AG09319 (cell line): Measurements from ENCODE around the gene MYOG.

Experiments used
- DNase-seq: peaks from one replicate; pipeline ENCODE4 v3.0.0-alpha.2; 2010; ENCODE audit warnings: low read depth; ENCODE audit errors: extremely low read depth
- TF ChIP-seq, protein P1 (sequence below): IDR thresholded peaks from 2 replicates; pipeline ENCODE4 v1.5.1; 2011; ENCODE audit warnings: low read depth, mild to moderate bottlenecking, inconsistent platforms, low read length, moderate library complexity

MYOG gene

DNA sequence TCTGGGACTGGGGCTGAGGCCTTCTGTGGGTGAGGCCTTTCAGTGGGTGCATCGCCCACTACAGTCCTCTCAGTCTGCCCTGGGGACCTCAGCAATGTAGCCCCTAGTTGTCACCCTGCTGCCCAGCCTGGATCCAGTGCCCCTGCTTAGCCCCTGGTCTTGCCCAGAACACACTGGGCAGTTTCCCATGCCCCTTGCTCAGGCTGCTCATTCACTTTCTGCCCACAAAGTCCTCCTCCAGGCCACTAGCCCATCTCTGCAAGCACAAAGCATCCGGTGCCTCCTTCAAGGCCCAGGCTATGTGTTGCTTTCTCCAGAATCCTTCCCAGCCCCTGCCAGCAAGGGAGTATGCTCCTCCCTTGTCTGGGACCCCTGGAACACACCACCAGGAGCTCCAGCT is 36.3 kb upstream of the MYOG start:
- TF ChIP-seq, protein P1, sequence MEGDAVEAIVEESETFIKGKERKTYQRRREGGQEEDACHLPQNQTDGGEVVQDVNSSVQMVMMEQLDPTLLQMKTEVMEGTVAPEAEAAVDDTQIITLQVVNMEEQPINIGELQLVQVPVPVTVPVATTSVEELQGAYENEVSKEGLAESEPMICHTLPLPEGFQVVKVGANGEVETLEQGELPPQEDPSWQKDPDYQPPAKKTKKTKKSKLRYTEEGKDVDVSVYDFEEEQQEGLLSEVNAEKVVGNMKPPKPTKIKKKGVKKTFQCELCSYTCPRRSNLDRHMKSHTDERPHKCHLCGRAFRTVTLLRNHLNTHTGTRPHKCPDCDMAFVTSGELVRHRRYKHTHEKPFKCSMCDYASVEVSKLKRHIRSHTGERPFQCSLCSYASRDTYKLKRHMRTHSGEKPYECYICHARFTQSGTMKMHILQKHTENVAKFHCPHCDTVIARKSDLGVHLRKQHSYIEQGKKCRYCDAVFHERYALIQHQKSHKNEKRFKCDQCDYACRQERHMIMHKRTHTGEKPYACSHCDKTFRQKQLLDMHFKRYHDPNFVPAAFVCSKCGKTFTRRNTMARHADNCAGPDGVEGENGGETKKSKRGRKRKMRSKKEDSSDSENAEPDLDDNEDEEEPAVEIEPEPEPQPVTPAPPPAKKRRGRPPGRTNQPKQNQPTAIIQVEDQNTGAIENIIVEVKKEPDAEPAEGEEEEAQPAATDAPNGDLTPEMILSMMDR, result no peak

DNA sequence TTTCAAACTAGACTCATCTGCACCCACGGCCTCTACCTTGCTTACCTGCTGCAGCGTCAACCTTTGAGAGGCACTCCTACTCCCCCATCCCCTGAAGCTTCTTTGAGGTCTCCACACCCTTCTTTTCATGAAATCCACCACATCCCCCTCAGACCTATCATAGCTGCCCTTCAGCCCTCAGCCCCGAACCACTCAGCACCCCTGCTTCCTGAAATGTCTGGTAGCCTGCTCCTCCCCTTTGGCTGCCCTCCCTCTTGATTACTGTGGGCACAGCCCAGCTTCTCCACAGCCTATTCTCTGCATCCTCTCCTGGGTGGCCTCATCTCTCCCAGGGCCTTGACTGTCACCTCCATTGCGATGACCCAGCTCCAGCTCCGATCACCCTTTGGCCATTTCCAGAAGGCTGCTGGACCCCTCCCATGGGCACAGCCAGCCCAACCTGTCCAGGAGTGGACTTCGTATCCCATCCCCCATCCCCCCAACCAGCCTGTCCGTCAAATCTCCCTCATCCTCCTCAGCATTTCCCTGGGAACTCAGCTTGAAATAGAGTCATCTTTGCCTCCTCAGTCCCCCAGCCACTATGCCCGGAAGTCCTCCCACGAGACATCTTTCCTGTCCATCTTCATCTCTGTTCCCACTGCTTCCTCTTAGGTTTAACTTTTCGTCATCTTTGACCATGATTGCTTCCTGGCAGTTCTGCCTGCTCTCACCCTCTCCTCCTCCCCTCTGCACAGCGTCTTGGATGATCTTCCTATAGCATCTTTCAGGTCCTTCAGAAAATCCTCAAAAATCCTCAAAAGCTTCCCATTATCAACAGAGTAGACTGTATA is 35.6 kb upstream of the MYOG start:
- no peak for DNase-seq
- TF ChIP-seq, protein P1, result no peak

More for the DNA sequence above, 36.3 kb upstream of the MYOG start:
- no peak for DNase-seq

DNA sequence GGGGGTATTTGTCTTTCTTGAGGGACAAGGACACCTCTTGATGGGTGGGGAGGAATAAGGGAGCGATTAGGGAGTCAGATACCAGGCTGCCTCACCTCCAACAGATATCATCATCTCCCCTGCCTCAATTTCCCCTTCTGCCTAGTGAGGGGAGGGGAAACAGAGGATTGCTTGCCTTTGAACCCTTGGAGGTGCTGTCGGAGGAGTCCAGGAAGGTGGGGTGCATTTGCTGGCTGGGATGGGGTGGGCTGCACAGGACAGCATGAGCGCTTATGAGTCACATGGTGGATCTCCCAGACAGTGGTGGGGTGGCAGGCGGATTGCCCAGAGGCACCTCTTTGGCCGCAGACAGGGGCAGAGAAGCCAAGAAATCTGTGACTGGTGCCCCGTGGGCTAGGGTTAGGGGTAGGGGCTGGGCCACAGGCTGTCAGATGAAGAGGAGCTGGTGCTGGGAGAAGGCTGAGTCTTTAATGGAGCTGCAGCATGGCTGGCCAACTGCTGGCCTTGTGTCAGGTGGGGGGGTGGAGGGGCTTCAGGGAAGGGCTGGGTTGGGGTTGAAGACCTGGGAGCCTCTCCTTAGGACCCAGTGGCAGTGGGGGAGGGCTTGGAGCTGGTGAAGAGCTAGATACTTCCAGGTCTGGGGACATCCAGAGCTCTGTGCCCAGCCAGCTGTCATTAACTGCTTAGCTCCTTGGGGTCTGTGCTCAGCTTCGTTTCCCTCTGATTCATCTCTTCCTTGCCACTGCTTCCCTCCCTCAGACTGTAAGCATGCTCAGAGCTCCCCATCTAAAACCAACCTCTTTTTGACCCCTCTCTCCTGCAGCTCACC is 34.7 kb upstream of the MYOG start:
- DNase-seq, result no peak
- TF ChIP-seq, protein P1, result no peak

DNA sequence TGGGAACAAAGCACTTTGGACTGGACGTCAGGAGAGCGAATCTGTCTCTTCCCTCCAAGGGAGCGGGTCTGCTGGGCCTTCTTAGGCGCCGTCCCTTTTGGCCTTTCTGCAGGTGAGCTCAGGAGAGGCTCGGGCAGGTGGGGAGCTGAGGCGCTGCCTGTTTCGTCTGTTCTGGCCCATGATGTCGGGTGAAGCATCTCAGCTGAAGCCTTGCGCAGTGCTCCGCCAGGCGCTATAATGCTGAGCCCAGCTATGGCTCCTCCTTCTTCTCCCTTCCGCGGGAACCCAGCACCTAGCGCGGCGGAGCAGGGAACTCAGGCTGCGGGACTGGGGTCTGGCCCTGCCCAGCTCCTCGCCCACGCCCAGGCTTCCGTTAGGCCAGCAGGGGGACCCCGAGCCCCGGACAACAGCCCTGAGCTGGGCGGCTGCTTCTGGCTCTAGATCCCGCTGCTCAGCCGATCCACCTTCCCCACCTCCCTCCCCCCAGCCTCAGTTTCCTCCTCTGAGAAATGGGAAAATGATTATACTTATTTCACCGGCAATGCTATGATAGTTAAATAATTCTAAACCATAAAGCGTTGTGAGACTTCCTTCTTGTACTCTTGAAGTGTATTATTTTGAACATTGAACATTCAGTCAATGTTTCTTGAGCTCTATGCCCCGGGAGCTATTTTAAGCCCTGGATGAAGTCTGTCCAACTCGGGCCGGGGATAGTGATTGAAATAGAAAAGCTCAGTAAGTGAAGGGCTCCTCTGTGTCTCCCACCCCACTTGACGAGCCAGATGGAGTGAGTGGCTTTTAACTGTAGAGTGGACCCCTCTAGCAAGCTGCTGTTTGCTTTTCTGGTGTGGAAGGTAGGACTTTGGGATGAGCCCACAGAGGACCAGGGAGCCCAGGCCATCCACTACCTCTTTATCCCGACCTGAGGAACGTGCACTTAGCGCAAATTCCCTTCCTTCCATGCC is 32.1 kb upstream of the MYOG start:
- TF ChIP-seq, protein P1, result peak; percentile 85
- peak; percentile 22 for DNase-seq

DNA sequence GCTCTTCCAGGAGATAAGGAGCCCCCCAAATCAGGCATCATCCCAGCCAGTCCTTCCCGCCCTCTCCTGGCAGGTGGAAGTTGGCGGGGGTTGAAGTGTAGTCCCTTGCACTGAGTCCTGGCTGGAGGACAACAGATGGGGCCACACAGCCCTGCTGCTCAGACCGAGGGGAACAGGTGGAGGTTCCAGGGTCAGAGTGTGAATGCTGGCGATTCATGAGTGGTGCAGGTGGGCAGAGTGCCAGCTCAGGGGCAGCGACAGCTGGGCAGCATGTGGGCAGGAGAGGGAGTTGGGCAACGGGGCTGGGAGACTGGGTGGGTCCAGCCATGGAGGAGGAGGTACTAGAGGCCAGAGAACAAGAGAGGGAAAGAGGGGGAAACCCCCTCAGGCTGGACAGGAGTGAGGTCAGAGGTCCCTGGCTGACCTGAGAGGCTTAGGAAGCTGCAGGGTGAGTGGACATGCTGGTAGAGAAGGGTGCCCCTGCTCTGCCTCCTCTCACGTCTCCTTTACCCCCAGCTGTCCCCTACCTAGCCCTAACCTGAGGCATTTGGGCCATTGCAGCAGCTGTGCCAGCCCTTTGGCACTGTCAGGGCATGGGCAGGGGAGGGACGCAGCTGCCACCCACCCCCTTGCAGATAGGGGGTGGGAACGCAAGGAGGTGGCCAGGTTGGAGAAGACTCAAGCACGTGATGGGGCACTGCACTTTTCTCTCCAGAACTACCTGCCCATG is 30.4 kb upstream of the MYOG start:
- TF ChIP-seq, protein P1, result no peak
- DNase-seq, result no peak

DNA sequence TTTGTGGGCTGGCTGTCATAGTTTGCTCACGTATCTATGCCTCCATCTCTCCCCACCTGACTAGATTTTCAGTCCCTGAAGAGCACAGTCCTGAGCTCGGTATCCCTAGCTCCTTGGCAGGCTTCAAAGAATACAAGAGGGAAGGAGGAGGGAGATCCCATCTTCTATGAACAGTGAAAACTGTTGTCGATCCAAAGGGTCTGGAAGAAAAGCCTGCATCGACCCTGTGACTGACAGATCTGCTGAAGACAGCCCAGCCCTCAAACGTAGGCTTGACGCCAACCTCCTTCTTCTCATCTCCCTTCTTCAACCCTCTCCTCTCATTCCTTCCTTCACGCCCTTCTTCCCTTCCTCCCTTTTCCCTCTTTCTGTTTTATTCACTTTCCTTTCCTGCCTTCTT is 28.4 kb upstream of the MYOG start:
- DNase-seq, result no peak
- TF ChIP-seq, protein P1, result no peak
